ENCODE measurements around the gene COLEC11. TPM values are rescaled to one million over a fixed set of nuclear protein-coding genes. Genes with fewer than 3 reads are reported as not detected.

The COLEC11 gene
- total RNA-seq, 4 donors from 2014 or later, result 2.8 to 20.5 (median 9.1) TPM

GRCh38 chr2:3679180-3679579 is 84.3 kb downstream of the COLEC11 start:
- no peak overlapping the region for H3K27ac ChIP-seq
- H3K4me1 ChIP-seq, result no peaks in the 10 kb centered on the region
- intact Hi-C loops (cut with DNase I), result no loop called here
- DNase-seq, result no peak
- TF ChIP-seq POLR2A (IDR thresholded peaks at IDR 0.05), result no peak
- no peak for TF ChIP-seq CTCF (IDR thresholded peaks at IDR 0.05)
- no peaks in the 10 kb centered on the region for H3K9me3 ChIP-seq
- H3K27me3 ChIP-seq, result no peaks in the 10 kb centered on the region
- H3K36me3 ChIP-seq, result no peaks in the 10 kb centered on the region
- WGBS, 2 donors, result 93 to 98% methylated on average over 2 of the region's 2 CpGs
- H3K4me3 ChIP-seq (replicated peaks in 1 of 3), result no peak overlapping the region

- H3K4me1 ChIP-seq, result no peaks in the 10 kb centered on the region
- 83 to 89% methylated on average over 23 of the region's 23 CpGs for whole genome bisulfite sequencing, 2 donors
These were observed 84.9 kb downstream of the COLEC11 start for GRCh38 chr2:3679616-3680393.

GRCh38 chr2:3680548-3681345 is 85.8 kb downstream of the COLEC11 start:
- Histone ChIP-seq H3K27ac (no peak overlapping the region), H3K9me3 (no peaks in the 10 kb centered on the region), H3K36me3 (no peaks in the 10 kb centered on the region), H3K4me1 (no peaks in the 10 kb centered on the region), H3K27me3 (no peaks in the 10 kb centered on the region), H3K4me3 (replicated peaks in 1 of 3) (no peak overlapping the region)
- TF ChIP-seq POLR2A (IDR thresholded peaks at IDR 0.05), result no peak
- TF ChIP-seq CTCF (IDR thresholded peaks at IDR 0.05), result no peak
- 94 to 95% methylated on average over 18 of the region's 18 CpGs for WGBS, 2 donors
- intact Hi-C loops (cut with DNase I), result no loop called here
- no peak for DNase-seq

More at GRCh38 chr2:3679616-3680393, 84.9 kb downstream of the COLEC11 start:
- no peaks in the 10 kb centered on the region for H3K36me3 ChIP-seq
- H3K27me3 ChIP-seq, result no peaks in the 10 kb centered on the region
- intact Hi-C loops (cut with DNase I), result no loop called here
- no peak for TF ChIP-seq CTCF (IDR thresholded peaks at IDR 0.05)
- no peak for TF ChIP-seq POLR2A (IDR thresholded peaks at IDR 0.05)
- H3K4me3 ChIP-seq (replicated peaks in 1 of 3), result no peak overlapping the region
- H3K9me3 ChIP-seq, result no peaks in the 10 kb centered on the region
- DNase-seq, result no peak
- H3K27ac ChIP-seq, result no peak overlapping the region

GRCh38 chr2:3681625-3682024 is 86.7 kb downstream of the COLEC11 start:
- DNase-seq, result no peak
- Histone ChIP-seq H3K36me3 (no peaks in the 10 kb centered on the region), H3K27ac (no peak overlapping the region), H3K9me3 (no peaks in the 10 kb centered on the region), H3K27me3 (no peaks in the 10 kb centered on the region), H3K4me1 (no peaks in the 10 kb centered on the region), H3K4me3 (replicated peaks in 1 of 3) (no peak overlapping the region)
- TF ChIP-seq CTCF (IDR thresholded peaks at IDR 0.05) (no peak), POLR2A (IDR thresholded peaks at IDR 0.05) (no peak)
- WGBS, 2 donors, result 92 to 93% methylated on average over 5 of the region's 5 CpGs
- intact Hi-C loops (cut with DNase I), result no loop called here

GRCh38 chr2:3682811-3683210 is 87.9 kb downstream of the COLEC11 start:
- H3K4me1 ChIP-seq, result no peaks in the 10 kb centered on the region
- no peak for DNase-seq
- no peaks in the 10 kb centered on the region for H3K27me3 ChIP-seq
- intact Hi-C loops (cut with DNase I), result no loop called here
- TF ChIP-seq POLR2A (IDR thresholded peaks at IDR 0.05) (no peak), CTCF (IDR thresholded peaks at IDR 0.05) (no peak)
- H3K27ac ChIP-seq, result no peak overlapping the region
- H3K9me3 ChIP-seq, result no peaks in the 10 kb centered on the region
- 85% methylated on average over 6 of the region's 6 CpGs for WGBS, 2 donors
- H3K36me3 ChIP-seq, result no peaks in the 10 kb centered on the region
- H3K4me3 ChIP-seq (replicated peaks in 1 of 3), result no peak overlapping the region
